T47D (cell line): ENCODE measurements around the gene SIRPD.

Experiments
- DNase-seq, 2 experiments: peaks; one replicate each; pipeline versions ENCODE4 v3.0.0 to v3.0.0-alpha.2; 2011 to 2012; ENCODE audit warnings: low read depth in 1 of 2, low spot score in 1 of 2
- JUND ChIP-seq: IDR thresholded peaks from 2 replicates; pipeline ENCODE4 v1.6.1; 2012; ENCODE audit warnings: low read depth
- in situ Hi-C: cut with HindIII; loops from 2 replicates; pipeline ENCODE4 v1.10.0; 2016; ENCODE audit warnings: low sequenced_read_pairs, low pct_unique_long_range_greater_than_20kb

SIRPD gene

GRCh38 chr20:1567392-1568162, 10.1 kb upstream of the SIRPD start:
- no peak for DNase-seq
- in situ Hi-C loops = no loop called here

GRCh38 chr20:1566701-1567100, 9.2 kb upstream of the SIRPD start:
- TF ChIP-seq JUND = no peak
- no peak for DNase-seq
- in situ Hi-C loops = no loop called here

More at GRCh38 chr20:1567392-1568162, 10.1 kb upstream of the SIRPD start:
- no peak for TF ChIP-seq JUND

DNA sequence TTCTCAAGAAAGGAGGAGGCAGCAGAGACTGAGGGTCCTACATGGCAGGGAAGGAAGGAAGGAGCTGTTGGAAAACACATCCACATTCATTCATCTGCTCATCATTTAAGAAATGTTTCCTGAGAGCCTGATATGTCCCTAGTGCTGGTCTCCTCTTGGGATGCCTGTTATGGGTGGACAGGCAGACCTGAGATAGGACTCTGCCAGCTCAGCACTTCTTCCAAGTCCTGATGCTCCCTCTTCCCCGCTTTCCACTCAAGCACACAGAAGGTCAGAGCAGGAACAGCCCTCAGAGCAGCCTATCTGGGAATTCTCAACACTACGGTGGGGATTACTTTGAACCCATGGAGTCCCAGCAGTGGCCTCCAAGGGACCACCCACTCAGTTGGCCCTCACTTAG, 8.0 kb upstream of the SIRPD start:
- DNase-seq = no peak
- in situ Hi-C loops = no loop called here
- TF ChIP-seq JUND = no peak

DNA sequence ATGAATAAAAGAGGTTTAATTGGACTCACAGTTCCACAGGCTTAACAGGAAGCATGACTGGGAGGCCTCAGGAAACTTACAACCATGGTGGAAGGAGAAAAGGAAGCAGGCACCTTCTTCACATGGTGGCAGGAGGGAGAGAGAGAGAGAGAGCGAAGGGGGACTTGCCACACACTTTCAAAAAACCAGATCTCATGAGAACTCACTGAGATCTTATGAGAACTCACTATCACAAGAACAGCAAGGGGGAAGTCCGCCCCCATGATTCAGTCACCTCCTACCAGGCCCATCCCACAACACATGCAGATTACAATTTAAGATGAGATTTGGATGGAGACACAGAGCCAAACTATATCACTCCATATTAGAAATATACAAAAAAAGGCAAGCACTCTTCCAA, 6.1 kb upstream of the SIRPD start:
- no peak for TF ChIP-seq JUND
- no peak for DNase-seq
- in situ Hi-C loops = no loop called here

- no peak for DNase-seq
- no peak for TF ChIP-seq JUND
- in situ Hi-C loops = no loop called here
Observed at GRCh38 chr20:1562622-1563021, 5.1 kb upstream of the SIRPD start.

DNA sequence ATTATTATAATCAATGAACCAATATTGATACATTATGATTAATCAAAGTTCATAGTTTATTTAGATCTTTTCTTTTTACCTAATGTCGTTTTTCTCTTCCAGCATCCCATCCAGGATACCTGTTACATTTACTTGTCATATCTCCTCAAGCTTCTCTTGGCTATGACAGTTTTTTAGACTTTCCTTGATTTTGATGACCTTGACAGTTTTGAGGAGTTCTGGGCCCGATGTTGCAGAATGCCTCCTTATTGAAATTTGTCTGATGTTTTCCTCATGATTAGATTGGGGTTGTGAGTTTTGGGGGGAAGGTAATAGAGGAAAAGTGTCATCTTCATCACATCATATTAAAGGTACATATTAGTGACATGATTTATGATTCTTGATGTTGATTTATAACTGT, 3.8 kb upstream of the SIRPD start:
- no peak for DNase-seq
- in situ Hi-C loops = no loop called here
- TF ChIP-seq JUND = no peak

DNA sequence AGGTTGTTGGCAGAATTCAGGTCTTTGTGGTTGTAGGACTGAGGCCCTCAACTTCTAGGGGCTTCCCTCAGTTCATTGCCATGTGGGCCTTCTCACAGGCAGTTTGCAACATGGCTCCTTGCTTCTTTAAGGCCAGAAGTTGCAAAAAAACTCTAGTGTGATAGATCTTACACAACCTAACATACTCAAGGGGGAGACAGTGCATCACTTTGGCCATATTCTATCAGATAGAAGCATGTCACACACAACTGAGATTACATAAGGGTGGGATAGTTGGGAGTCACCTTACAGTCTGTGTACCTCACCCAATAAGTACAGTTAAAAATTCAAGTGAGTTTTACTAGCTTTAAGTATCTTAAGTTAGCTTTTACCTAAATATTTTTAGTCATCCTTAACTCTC, 1.6 kb downstream of the SIRPD start:
- DNase-seq = no peak
- TF ChIP-seq JUND = no peak
- in situ Hi-C loops = no loop called here

- no peak for DNase-seq
- no peak for TF ChIP-seq JUND
- in situ Hi-C loops = no loop called here
Observed at GRCh38 chr20:1539816-1540419, 17.6 kb downstream of the SIRPD start.

GRCh38 chr20:1538655-1539054, 18.9 kb downstream of the SIRPD start:
- DNase-seq = no peak
- TF ChIP-seq JUND = no peak
- in situ Hi-C loops = no loop called here

GRCh38 chr20:1537731-1538058, 19.8 kb downstream of the SIRPD start:
- in situ Hi-C loops = no loop called here
- no peak for TF ChIP-seq JUND
- no peak for DNase-seq

GRCh38 chr20:1536893-1537730, 20.4 kb downstream of the SIRPD start:
- no peak for DNase-seq

DNA sequence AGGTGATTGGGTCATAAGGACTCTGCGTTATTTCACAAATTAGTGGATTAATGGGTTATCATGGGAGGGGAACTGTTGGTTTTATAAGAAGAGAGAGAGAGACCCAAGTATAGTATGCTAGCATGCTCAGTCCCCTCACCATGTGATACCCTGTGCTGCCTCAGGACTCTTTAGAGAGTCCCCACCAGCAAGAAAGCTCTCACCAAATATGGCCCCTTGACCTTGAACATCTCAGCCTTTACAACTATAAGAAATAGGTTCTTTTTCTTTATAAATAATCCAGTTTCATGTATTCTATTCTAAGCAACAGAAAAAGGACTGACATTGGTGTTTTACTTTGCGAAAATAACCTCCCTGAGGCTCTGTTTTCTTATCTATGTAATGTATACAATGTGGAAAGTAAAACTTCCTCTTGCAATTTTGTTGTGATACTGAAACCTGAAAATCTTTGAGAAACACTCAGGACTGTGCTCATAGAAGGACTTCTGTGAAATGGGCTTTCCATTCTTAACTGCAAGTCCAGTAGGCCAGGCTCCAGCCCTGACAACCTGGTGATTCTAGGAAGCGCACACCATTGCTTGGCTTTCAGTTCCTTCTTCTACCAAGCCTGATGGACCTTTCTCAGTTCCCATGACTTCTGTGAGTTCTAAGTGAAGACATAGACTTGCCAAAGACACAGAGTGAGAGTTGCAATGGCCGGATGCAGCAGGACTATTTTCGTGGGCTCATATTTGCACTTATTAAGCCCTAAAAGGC, 21.9 kb downstream of the SIRPD start:
- TF ChIP-seq JUND = no peak
- in situ Hi-C loops = no loop called here
- DNase-seq = no peak

More at GRCh38 chr20:1536893-1537730, 20.4 kb downstream of the SIRPD start:
- in situ Hi-C loops = no loop called here
- TF ChIP-seq JUND = no peak

GRCh38 chr20:1534526-1534925, 23.0 kb downstream of the SIRPD start:
- in situ Hi-C loops = no loop called here
- TF ChIP-seq JUND = no peak
- no peak for DNase-seq
